OCI-LY3 (cell line): ENCODE measurements around the gene GNG13.

ENCODE experiments used
- H2AFZ ChIP-seq: fragments of 200-600, 300-600 bp; shearing (Covaris generic); 2 replicates; pipeline ENCODE4 v1.6.0; 2014; ENCODE audit warnings: antibody characterized with exemption, low read depth, low read length
- H3K27ac ChIP-seq: fragments of 200-600, 300-600 bp; sonication (generic); 2 replicates; pipeline ENCODE4 v1.5.1; 2014; ENCODE audit warnings: mild to moderate bottlenecking, low read length, moderate library complexity, mixed read lengths
- H3K27me3 ChIP-seq: fragments of 200-600, 300-600 bp; sonication (generic); 2 replicates; pipeline ENCODE4 v1.6.1; 2014; ENCODE audit warnings: low read depth, low read length, mixed read lengths
- H3K36me3 ChIP-seq: fragments of 200-600, 300-600 bp; sonication (generic); replicated peaks from 2 replicates; pipeline ENCODE3; 2014; ENCODE audit warnings: low read depth, low read length, mixed read lengths
- H3K4me1 ChIP-seq: fragments of 300-600, 200-600 bp; sonication (generic); 2 replicates; pipeline ENCODE4 v1.6.1; 2014; ENCODE audit warnings: low read length, mixed read lengths
- H3K4me2 ChIP-seq: fragments of 200-600, 300-600 bp; sonication (generic); 2 replicates; pipeline ENCODE4 v1.6.1; 2014; ENCODE audit warnings: low read length, mixed read lengths
- H3K4me3 ChIP-seq: fragments of 300-600, 200-600 bp; sonication (generic); 2 replicates; pipeline ENCODE4 v1.5.1; 2014; ENCODE audit warnings: antibody characterized with exemption, mild to moderate bottlenecking, low read length, moderate library complexity
- H3K79me2 ChIP-seq: fragments of 300-600, 200-600 bp; shearing (Covaris generic); 2 replicates; pipeline ENCODE4 v1.6.1; 2014; ENCODE audit warnings: mild to moderate bottlenecking, low read length, mixed read lengths
- H3K9ac ChIP-seq: fragments of 300-600, 200-600 bp; shearing (Covaris generic); 2 replicates; pipeline ENCODE4 v1.6.0; 2014; ENCODE audit warnings: mild to moderate bottlenecking, low read length, moderate library complexity
- H3K9me3 ChIP-seq: fragments of 200-600, 300-600 bp; shearing (Covaris generic); 2 replicates; pipeline ENCODE4 v1.6.1; 2014; ENCODE audit warnings: low read length, mixed read lengths; ENCODE audit not compliant: insufficient read depth
- H4K20me1 ChIP-seq: fragments of 200-600, 300-600 bp; sonication (generic); 2 replicates; pipeline ENCODE4 v1.6.1; 2016; ENCODE audit warnings: low read length, mixed read lengths; ENCODE audit not compliant: insufficient read depth
- EZH2phosphoT487 ChIP-seq: fragments of 200-600 bp; shearing (Covaris generic); IDR thresholded peaks from 2 replicates; pipeline ENCODE4 v1.6.1; 2018; ENCODE audit warnings: antibody characterized with exemption, mixed run types, low read depth
- TF ChIP-seq, protein P1 (sequence below): fragments of 200-600, 300-600 bp; sonication (generic); IDR thresholded peaks from 2 replicates; pipeline ENCODE4 v1.5.1; 2014; ENCODE audit warnings: antibody characterized with exemption, low read length, low read depth

GNG13 gene

DNA sequence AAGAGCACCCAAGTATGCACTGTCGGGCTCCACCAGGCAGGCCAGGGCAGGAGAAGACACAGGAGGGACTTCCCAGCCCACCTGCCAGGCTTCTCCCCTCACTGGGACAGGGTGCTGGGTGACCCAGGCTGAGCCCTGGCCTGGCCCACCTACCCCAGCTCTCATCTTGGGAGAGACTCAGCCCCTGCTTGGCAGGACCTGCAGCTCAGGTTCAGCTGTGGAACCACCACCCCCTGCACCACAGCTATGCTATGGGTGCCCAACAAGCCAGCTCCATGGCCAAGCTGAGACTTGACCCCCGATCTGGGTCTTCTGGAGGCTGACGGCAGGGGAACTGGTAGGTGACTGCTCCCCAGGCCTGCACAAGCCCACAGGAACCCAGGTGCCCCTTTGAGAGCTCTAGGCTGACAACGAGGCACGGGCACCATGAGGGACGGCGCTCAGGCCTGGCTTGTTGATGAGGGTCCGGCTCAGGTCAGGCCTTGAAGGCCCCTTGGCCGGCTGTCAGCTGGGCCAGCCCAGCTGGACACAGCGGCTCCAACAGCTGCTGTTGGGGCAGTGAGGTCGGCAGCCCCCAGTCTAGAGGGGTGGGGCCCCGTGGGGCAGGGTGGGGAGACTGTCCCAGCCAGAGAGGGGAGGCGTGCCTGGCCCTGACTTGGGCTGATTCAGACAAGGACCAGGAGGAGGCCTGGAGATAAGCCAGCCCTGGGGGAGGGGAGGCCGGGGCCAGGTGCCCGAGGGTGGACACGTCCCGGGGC is 17.0 kb downstream of the GNG13 start:
- Histone ChIP-seq H3K27me3 (peaks cover 11% of the 10 kb centered on the region), H3K4me3 (no peak overlapping the region), H3K9me3 (no peaks in the 10 kb centered on the region), H3K79me2 (peaks cover 14% of the 10 kb centered on the region), H3K4me1 (peaks cover 6% of the 10 kb centered on the region), H2AFZ (no peak overlapping the region), H3K9ac (no peak overlapping the region), H4K20me1 (no peaks in the 10 kb centered on the region), H3K4me2 (no peak overlapping the region), H3K36me3 (no peaks in the 10 kb centered on the region), H3K27ac (no peak overlapping the region)
- no peak for TF ChIP-seq EZH2phosphoT487
- TF ChIP-seq, protein P1, sequence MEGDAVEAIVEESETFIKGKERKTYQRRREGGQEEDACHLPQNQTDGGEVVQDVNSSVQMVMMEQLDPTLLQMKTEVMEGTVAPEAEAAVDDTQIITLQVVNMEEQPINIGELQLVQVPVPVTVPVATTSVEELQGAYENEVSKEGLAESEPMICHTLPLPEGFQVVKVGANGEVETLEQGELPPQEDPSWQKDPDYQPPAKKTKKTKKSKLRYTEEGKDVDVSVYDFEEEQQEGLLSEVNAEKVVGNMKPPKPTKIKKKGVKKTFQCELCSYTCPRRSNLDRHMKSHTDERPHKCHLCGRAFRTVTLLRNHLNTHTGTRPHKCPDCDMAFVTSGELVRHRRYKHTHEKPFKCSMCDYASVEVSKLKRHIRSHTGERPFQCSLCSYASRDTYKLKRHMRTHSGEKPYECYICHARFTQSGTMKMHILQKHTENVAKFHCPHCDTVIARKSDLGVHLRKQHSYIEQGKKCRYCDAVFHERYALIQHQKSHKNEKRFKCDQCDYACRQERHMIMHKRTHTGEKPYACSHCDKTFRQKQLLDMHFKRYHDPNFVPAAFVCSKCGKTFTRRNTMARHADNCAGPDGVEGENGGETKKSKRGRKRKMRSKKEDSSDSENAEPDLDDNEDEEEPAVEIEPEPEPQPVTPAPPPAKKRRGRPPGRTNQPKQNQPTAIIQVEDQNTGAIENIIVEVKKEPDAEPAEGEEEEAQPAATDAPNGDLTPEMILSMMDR = no peak

DNA sequence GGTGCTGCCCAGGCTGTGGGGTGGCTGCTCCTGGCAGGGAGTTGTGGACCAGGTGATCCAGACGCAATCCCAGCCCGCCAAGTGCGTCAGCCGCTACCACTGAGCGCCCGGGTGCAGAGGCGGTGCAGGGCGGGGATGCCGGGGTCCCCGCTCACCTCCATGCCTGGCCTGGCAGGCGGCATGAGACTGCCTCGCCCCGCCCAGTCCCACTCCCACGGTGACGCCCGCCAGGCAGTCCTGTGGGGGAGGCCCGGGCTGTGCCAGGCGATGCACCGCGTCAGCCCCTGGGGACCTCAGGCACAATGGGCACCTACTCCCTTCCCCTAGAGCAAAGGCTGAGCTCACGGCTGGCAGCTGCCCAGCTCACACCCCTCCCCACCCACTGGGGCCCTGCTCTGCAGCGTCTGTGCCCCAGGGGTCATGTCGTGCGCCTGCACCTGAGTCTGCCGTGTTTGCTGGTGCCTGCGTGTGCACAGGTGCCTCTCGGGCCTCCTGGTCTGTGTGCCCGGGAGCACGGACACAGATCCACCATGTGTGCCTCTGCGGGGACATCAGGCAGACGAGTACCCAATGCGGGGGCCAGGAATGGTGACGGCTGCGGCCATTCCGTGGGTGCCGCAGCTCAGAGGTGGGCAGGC is 17.6 kb downstream of the GNG13 start:
- no peak for TF ChIP-seq EZH2phosphoT487
- TF ChIP-seq, protein P1 = no peak
- Histone ChIP-seq H2AFZ (no peak overlapping the region), H3K9ac (no peak overlapping the region), H3K36me3 (no peaks in the 10 kb centered on the region), H4K20me1 (no peaks in the 10 kb centered on the region), H3K4me1 (peaks cover 6% of the 10 kb centered on the region), H3K27me3 (peaks cover 17% of the 10 kb centered on the region), H3K4me3 (no peak overlapping the region), H3K9me3 (no peaks in the 10 kb centered on the region), H3K27ac (no peak overlapping the region), H3K4me2 (no peak overlapping the region), H3K79me2 (peaks cover 11% of the 10 kb centered on the region)

DNA sequence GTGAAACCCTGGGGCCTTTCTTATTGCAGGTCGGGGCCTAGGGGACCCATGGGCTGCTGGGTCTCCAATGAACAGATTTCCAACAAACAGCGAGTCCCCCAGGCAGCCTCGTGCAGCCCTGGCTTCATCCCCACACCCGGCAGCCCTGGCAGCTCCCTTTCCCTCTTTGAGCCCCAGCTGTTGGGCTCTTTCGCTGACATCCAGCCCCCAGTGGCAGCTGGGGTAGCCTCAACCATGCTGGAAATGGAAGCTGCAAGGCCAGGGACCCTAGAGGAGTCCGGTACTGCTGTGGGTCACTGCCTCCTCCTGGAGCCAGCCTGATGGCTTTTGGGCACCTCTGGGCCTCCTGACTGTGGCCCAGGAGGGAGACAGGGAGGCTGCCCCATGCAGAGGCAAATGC is 18.3 kb downstream of the GNG13 start:
- Histone ChIP-seq H3K4me1 (peaks cover 4% of the 10 kb centered on the region), H3K4me2 (no peak overlapping the region), H3K4me3 (no peak overlapping the region)

More for the DNA sequence above, 18.3 kb downstream of the GNG13 start:
- Histone ChIP-seq H3K27ac (no peak overlapping the region), H3K9me3 (no peaks in the 10 kb centered on the region), H4K20me1 (no peaks in the 10 kb centered on the region), H2AFZ (no peak overlapping the region), H3K79me2 (peaks cover 5% of the 10 kb centered on the region), H3K36me3 (no peaks in the 10 kb centered on the region), H3K27me3 (peaks cover 20% of the 10 kb centered on the region), H3K9ac (no peak overlapping the region)
- no peak for TF ChIP-seq EZH2phosphoT487
- TF ChIP-seq, protein P1 = no peak
